Parathyroid adenoma (tissue), 2 donors: ENCODE measurements around the gene UBB.
"Not testable (repeated sequence)": the region's sequence is repeated elsewhere in the genome, so short reads cannot be mapped to it uniquely, and the experiment has no call there.

Source experiments
- H2AFZ ChIP-seq: fragments of 300-600 bp; sonication (generic); one replicate; pipeline ENCODE4 v1.7.0; 2017; ENCODE audit warnings: antibody characterized with exemption, mild to moderate bottlenecking
- H3K27ac ChIP-seq: fragments of 300-600 bp; sonication (generic); one replicate; pipeline ENCODE4 v1.7.0; 2017
- H3K27me3 ChIP-seq: fragments of 300-600 bp; sonication (generic); one replicate; pipeline ENCODE4 v1.7.0; 2017; ENCODE audit warnings: low read length; ENCODE audit not compliant: control insufficient read depth, insufficient read depth
- H3K36me3 ChIP-seq: fragments of 300-600 bp; sonication (generic); one replicate; pipeline ENCODE4 v1.7.0; 2017; ENCODE audit warnings: low read length; ENCODE audit not compliant: control insufficient read depth, insufficient read depth
- H3K4me1 ChIP-seq: fragments of 300-600 bp; sonication (generic); one replicate; pipeline ENCODE4 v1.7.0; 2017; ENCODE audit warnings: control low read depth
- H3K4me2 ChIP-seq: fragments of 300-600 bp; sonication (generic); one replicate; pipeline ENCODE4 v1.7.0; 2017; ENCODE audit warnings: low read length
- H3K4me3 ChIP-seq: fragments of 300-600 bp; sonication (generic); one replicate; pipeline ENCODE4 v1.7.0; 2017; ENCODE audit warnings: low read depth, low read length
- H3K79me2 ChIP-seq: fragments of 300-600 bp; sonication (generic); one replicate; pipeline ENCODE4 v1.7.0; 2017; ENCODE audit warnings: control low read depth
- H3K9ac ChIP-seq: fragments of 300-600 bp; sonication (generic); one replicate; pipeline ENCODE4 v1.7.0; 2017; ENCODE audit warnings: mild to moderate bottlenecking
- H3K9me3 ChIP-seq: fragments of 300-600 bp; sonication (generic); one replicate; pipeline ENCODE4 v1.7.0; 2017; ENCODE audit warnings: low read length; ENCODE audit not compliant: control insufficient read depth
- CTCF ChIP-seq: fragments of 300-600 bp; sonication (generic); IDR thresholded peaks from one replicate; pipeline ENCODE4 v1.7.0; 2017; ENCODE audit warnings: antibody characterized with exemption, mild to moderate bottlenecking
- donor health status: primary hyperparathyroidism.

UBB gene

DNA sequence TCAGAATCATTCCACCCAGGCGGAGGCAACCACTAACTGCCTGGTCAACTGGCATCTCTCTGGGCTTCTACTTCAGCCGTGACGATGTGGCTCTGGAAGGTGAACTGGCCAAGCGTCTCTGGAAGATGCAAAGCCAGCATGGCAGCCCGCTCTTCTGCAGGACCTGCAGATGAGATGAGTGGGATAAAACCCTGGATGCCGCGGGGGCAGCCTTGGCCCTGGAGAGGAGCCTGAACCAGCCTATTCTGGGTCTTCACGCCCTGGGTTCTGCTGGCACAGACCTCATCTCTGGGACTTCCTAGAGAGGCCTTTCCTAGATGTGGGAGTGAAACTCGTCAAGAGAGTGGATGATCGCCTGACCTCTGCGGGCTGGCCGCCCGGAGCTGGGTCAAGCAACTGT is 10.6 kb downstream of the UBB start:
- Histone ChIP-seq H3K27me3 (no peaks in the 10 kb centered on the region), H3K4me2 (no peak overlapping the region), H3K4me3 (no peak overlapping the region), H2AFZ (no peak overlapping the region), H3K4me1 (peaks cover 5% of the 10 kb centered on the region), H3K36me3 (no peaks in the 10 kb centered on the region), H3K9me3 (no peaks in the 10 kb centered on the region), H3K79me2 (no peaks in the 10 kb centered on the region), H3K27ac (no peak overlapping the region), H3K9ac (no peak overlapping the region)
- no peak for TF ChIP-seq CTCF

GRCh38 chr17:16392491-16392890 is 11.6 kb downstream of the UBB start:
- not testable (repeated sequence) for H3K27ac ChIP-seq, H3K36me3 ChIP-seq, H3K27me3 ChIP-seq, H2AFZ ChIP-seq, H3K79me2 ChIP-seq, H3K4me3 ChIP-seq, H3K9ac ChIP-seq, H3K9me3 ChIP-seq, H3K4me2 ChIP-seq
- peaks cover 16% of the 10 kb centered on the region for H3K4me1 ChIP-seq

- Histone ChIP-seq H3K4me1 (peaks cover 40% of the 10 kb centered on the region), H3K27ac (peak overlapping the region; percentile 96), H2AFZ (peak overlapping the region; percentile 65)
- H3K9ac ChIP-seq, H3K36me3 ChIP-seq, H3K9me3 ChIP-seq, H3K4me3 ChIP-seq, H3K79me2 ChIP-seq, H3K4me2 ChIP-seq, H3K27me3 ChIP-seq: not testable (repeated sequence)
Measured at GRCh38 chr17:16395887-16396286, 15.0 kb downstream of the UBB start.

DNA sequence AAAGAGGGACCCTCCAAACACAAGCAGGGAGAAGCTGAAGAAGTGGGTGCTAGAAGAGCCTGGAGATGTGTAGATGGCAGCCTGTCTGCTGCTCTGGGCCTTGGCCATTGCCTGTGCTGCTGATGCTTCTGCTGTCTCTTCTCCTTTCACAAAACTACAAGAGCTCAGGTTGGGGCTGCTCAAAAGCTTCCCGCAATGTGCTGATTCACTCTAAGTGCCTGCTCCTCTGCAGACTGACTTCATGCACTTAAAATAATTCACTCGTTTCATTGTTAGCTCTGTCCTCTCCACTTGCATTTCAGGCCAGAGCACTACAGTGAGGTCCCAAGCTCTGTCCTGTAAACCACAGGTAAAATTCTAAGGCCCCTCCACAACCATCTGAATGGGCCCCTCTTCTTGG is 15.8 kb downstream of the UBB start:
- not testable (repeated sequence) for H3K27me3 ChIP-seq

DNA sequence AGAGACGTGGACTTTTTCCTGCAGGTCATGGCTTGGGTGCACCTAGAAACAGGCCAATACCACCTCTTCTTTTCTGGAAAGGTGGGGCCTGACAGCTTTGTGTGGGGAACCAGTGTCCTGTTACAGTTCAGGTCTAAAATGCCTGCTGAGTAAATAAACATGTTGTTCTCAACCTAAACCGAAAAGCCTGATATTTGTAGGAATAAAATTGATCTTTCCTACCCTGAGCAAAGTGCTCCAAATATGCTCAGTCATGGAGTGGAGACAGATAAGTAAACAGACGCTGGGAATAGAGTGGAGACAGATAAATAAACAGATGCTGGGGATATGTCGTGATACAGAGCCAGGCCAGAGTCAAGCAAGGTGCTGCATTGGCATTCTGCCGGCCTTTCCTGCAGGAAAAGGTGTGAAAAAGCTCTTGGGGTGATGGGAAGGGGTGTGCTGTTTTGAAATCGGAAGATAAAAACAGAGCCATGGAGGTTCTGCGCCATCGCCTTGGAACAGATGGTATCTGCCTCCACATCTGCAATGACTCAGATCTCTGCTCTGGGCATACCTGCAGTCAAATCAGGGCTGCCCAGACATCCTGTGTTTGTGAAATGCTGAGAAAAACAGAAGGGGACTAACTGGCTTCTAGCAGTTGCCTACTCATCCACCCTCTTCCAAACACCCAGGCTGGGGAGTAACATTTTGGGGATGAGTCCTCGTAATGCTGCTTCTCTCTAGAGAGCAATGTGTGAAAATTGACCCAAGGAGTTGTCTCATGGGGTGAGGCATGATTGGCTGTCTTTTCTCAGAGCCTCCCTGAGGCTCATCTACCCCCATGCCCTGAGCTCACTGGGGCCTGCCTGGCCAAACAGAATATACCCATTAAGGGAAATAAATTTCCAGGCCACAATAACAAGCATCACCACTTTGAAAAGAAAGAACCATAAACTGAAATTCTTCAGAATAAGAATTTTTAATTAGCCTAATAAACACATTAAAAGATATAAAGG is 17.7 kb downstream of the UBB start:
- TF ChIP-seq CTCF: no peak
- H3K9ac ChIP-seq: no peak overlapping the region

More for the DNA sequence above, 15.8 kb downstream of the UBB start:
- Histone ChIP-seq H3K4me1 (peaks cover 41% of the 10 kb centered on the region), H2AFZ (peak overlapping the region; percentile 65), H3K27ac (peak overlapping the region; percentile 96)
- H3K4me3 ChIP-seq, H3K36me3 ChIP-seq, H3K9me3 ChIP-seq, H3K79me2 ChIP-seq, H3K9ac ChIP-seq, H3K4me2 ChIP-seq: not testable (repeated sequence)

DNA sequence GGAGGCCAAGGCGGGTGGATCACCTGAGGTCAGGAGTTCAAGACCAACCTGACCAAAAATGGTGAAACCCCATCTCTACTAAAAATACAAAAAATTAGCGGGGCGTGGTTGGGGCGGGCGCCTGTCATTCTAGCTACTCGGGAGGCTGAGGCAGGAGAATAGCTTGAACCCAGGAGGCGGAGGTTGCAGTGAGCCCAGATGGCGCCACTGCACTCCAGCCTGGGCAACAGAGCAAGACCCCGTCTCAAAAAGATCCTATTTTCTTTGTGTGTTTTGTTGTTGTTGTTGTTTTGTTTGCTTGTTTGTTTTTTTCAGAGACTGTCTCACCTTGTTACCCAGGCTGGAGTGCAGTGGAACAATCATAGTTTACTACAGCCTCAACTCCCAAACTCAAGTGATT is 23.0 kb downstream of the UBB start:
- not testable (repeated sequence) for H3K27me3 ChIP-seq, H3K79me2 ChIP-seq, H3K9ac ChIP-seq, H3K27ac ChIP-seq, H3K9me3 ChIP-seq, H3K36me3 ChIP-seq, H3K4me3 ChIP-seq, H3K4me2 ChIP-seq, H2AFZ ChIP-seq
- H3K4me1 ChIP-seq: peaks cover 19% of the 10 kb centered on the region

More for the DNA sequence above, 17.7 kb downstream of the UBB start:
- Histone ChIP-seq H3K79me2 (no peaks in the 10 kb centered on the region), H3K36me3 (no peaks in the 10 kb centered on the region), H2AFZ (peak overlapping the region; percentile 82), H3K4me3 (peak overlapping the region; percentile 12), H3K27ac (peak overlapping the region; percentile 96), H3K4me1 (peaks cover 41% of the 10 kb centered on the region), H3K9me3 (no peaks in the 10 kb centered on the region), H3K27me3 (no peaks in the 10 kb centered on the region), H3K4me2 (peak overlapping the region; percentile 50)
